Hematopoietic multipotent progenitor cell treated with erythropoietin and hydrocortisone succinate and interleukin-3 and kit ligand, for 4 days (in vitro differentiated cells): ENCODE data around the gene FABP6.
A peak's percentile ranks its signal among the peaks of the same experiment; 100 is the strongest.
"Not testable (repeated sequence)": the region's sequence is repeated elsewhere in the genome, so short reads cannot be mapped to it uniquely, and the experiment has no call there.

Source experiments
- DNase-seq: peaks from one replicate; pipeline ENCODE4 v3.0.0-alpha.2; 2015

Gene FABP6, protein sequence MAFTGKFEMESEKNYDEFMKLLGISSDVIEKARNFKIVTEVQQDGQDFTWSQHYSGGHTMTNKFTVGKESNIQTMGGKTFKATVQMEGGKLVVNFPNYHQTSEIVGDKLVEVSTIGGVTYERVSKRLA

DNA sequence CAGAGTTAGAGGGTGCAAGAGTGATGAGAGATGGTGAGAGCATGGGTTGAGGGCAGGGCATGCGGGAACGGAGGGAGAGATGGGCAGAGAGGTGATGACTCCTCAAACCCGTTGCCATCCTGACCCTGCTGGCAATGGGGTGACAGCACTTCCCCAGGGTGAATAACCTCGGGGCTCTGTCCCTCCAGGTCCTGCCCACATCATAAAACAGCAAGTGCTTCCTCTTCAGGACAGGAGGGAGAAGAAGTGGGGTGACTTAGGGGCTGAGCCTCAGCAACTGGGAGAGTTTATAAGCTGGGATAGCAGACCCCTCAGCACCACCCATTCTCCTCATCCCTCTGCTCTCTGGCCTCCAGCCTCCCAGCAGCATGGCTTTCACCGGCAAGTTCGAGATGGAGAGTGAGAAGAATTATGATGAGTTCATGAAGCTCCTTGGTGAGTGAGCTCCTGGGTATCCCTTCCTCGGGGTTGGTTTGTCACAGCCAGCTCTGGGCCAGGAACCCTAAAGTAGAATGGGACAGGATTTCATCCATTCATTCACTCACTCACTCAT is at the start of gene FABP6:
FABP6 (plus strand) TSS at position 317 of the 553 bp plus-strand sequence; CDS start at position 369, 52 bp downstream.
- DNase-seq, result no peak

DNA sequence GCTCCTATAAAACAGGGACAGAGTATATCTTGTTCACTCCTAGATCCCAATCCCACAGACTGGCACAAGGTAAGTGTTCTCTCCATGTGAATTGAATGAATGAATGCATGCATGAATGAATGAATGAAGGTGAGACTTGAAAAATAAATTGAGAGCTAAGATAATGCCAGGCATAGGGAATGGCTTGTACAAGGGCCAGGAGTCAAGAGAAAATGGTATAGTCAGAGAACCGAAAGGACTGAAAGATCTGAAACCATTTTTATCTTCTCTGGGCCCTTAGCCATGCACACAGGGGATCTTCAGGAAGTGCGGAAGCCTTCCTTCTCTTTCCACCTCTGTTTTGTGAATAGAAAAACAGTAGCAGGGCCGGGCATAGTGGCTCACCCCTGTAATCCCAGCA is 48.4 kb upstream of the FABP6 start:
- no peak for DNase-seq

DNA sequence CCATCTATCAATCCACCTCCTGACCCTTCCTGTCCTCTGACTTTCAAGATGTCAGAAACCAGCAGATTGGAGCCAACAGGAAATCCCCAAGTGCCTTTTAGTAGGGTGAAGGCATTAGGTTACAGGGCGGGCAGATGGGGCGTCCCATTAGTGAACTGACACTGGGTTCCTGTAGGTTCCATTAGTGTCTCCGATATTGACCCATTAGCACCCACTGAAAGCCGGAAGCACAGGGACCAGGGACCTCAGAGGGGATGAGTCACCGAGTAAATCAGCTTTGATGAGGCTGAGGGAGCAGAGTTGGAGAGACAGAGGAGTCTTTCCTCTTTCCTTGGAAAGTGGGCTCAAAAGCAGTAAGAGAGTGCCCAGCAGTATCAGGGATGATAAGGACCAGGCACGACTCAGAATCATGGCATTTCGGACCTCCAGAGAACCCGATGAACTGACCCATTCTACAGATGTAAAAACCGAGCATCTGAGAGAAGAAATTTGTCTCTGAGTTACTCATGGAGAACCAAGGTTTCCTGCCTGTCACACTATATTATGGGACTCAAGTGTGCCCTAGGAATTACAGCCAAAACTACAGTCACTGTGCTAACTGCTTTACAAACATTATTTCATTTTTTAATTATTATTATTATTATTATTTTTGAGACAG is 47.2 kb upstream of the FABP6 start:
- DNase-seq, result no peak

DNA sequence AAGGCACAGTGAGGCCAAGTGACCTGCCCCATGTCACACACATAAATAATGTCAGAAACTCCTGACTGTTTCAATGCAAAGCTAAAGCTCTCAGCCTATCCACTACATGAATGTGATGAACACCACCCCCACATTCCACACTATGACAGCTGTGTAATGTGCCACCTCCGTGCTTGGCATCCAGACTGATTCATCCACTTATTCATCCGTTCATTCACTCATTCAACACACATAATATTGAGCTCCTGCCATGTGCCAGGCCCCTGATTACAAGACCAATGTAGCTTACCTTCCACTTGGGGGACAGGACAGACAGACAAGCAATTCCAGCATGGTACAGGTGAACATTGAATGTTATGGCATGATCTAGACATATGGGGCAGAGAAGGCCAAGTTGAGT is 46.2 kb upstream of the FABP6 start:
- DNase-seq, result no peak

DNA sequence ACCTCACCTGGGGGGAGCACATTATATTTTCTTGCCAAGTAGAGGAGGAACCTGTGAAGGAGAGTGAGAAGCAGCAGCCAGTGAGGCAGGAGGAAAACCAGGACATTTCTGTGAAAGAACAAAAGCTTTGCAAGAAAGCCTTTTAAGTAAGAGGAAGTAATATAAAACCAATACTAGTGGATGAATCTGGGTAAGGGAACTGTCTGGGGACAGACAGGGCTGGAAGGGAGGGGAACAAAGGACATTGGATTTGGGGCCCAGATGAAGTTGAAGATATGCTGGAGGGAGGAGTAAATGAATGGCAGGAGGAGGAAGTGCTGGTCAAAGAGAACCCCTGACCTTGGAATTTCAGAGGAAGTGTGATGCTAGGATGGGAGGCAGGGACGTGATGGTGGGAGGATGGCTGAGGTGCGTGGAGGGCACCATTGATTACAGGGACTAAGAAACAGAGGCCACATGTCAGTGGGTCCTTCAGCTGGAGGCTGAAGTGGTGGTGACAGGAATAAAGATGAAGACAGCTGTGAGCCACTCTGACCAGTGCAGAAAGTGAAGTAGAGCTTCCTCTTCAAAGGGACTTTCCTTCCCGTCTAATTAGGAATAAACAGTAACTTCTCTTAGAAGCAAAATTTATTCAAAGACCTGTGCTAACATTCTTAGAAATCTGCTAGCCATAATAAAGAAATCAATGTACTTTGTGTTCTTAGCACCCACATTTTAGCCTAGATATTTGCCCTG is 43.5 kb upstream of the FABP6 start:
- DNase-seq, result no peak

DNA sequence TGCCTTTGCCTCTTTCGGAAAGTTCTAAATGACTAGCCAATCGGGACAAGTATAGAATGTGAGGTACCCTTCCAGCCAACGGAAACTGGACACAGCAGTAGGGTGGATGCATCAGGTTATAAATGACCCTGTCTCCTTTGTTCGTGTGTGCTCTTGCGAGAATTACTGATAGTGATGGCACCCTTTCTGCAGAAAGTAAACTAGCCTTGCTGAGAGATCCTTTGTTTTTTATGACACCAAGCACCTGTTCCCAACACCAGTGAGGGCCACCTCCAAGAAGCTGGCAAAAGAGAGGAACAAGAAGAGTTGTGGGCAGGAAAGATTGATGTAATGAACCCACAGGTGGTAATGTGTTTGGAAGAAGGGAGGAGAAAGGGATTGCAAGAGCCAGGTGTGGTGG is 42.8 kb upstream of the FABP6 start:
- DNase-seq, result no peak

DNA sequence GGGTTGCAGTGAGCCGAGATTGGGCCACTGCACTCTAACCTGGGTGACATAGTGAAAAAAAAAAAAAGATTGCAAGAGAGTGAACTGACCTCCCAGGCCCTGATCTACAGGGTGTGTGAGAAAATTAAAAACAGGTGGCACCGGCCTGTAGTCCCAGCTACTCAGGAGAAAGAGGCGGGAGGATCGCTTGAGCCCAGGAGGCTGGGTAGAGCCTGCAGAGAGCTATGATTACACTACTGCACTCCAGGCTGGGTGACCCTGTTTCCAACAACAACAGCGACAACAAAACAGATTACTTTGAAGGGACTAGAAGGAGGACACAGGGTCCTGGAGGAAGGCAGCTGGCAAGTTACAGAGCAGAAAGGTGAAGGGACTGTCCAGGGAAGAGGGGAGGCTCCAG is 42.2 kb upstream of the FABP6 start:
- no peak for DNase-seq

DNA sequence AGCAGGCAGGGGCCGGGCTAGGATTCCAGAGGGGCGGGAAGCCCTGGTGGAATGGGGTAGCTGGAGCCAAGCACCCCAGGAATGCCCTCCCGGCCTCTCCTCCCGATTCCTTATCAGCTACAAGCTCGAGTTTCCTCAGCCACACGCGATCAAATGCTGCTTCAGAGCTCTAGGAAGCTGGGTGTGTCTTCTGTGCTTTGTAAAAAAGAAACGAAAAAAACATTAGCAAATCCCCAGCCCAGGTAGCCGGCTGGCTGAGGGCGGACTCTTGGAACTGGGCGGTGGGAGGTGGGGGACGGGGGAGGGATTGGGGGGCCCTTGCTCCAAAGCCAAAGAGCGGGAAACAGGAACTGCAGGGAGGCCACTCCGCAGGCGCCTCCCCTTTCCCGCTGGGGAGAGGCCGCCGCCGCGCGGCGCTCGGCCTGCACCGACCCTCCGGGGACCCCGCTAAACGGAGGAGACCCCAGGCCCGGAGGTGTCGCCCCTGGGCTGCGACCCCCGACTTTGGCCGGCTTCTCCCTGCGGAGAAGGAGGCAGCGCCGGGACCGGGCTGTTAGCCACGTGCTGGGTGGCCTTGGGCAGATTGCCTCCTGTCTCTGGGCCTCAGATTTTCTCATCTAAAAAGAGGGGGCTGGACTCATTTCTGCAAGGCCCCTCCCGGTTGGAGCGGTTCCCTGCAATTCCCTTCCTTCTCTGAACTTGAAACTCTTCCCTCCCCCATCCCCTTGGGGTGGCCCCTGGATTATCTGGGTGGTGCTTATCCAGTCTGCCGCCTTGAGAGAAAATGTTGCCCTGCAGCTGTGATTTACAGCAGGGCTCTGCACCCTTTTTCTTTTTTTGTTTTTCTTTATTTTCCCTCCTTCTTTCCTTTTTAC is 40.9 kb upstream of the FABP6 start:
- DNase-seq, result peak; percentile 73

DNA sequence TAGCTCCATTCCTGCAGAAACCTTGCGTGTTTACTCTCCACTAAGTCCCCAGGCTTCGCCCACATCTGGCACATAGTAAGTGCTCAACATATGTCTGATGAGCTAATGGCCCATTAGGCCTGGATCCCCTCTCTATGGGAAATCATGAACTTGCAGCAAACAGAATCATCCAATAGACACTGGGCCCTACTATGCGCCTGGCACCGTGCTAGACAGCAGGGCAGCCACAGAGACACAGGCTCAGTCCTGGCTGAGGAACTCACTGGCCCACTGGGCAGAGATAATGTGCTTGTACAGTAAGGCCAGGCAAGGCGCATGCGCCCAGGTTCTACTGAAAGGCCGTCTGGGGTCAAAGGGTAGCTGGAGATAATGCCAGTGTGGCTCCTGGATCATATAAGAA is 36.9 kb upstream of the FABP6 start:
- no peak for DNase-seq

DNA sequence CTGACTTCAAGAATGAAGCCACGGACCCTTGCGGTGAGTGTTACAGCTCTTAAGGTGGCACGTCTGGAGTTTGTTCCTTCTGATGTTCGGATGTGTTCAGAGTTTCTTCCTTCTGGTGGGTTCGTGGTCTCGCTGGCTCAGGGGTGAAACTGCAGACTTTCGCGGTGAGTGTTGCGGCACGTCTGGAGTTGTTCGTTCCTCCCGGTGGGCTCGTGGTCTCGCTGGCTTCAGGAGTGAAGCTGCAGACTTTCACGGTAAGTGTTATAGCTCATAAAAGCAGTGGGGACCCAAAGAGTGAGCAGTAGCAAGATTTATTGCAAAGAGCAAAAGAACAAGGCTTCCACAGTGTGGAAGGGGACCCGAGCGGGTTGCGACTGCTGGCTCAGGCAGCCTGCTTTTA is 36.2 kb upstream of the FABP6 start:
- not testable (repeated sequence) for DNase-seq

DNA sequence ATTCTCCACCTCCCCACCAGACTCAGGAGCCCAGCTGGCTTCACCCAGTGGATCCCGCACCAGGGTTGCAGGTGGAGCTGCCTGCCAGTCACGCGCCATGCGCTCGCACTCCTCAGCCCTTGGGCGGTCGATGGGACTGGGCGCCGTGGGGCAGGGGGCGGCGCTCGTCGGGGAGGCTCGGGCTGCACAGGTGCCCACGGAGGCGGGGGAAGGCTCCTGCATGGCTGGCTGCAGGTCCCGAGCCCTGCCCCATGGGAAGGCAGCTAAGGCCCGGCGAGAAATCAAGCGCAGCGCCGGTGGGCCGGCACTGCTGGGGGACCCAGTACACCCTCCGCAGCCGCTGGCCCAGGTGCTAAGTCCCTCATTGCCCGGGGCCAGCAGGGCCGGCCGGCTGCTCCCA is 35.5 kb upstream of the FABP6 start:
- not testable (repeated sequence) for DNase-seq

DNA sequence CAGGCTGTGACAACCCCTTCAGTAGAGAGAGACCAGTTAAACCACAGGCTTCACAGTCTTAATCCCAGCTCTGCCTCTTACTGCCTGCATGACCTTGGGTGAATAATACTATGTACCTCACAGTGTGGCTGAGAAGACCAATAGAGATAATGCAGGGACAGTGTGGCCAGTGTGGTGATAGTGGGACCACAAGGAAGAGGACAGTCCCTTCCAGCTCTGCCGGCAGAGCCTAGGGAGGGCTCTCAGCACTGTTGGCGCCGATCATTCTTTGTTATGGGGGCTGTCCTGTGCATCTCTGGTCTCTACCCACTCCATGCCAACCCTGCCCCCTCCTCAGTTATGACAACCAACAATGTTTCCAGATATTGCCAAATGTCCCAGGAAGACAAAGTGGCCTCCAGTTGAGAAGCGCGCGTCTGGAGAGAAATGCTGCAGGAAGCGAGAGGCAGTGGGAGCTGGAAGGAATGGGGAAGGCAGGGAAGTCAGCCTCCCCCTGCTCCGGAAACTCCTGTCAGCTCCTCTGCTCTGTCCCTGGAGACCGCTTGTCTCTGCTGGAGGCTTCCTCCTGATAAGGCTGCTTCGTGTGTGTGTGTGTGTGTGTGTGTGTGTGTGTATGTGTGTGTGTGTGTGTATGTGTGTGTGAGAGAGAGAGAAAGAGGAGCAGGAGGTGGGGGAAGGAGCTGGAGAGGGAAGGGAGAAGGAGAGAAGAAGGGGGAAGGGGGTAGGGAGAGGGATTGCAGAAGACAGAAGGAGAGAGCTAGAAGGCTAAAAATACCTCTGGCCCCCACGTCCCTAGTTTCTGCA is 31.8 kb upstream of the FABP6 start:
- peak; percentile 84 for DNase-seq

DNA sequence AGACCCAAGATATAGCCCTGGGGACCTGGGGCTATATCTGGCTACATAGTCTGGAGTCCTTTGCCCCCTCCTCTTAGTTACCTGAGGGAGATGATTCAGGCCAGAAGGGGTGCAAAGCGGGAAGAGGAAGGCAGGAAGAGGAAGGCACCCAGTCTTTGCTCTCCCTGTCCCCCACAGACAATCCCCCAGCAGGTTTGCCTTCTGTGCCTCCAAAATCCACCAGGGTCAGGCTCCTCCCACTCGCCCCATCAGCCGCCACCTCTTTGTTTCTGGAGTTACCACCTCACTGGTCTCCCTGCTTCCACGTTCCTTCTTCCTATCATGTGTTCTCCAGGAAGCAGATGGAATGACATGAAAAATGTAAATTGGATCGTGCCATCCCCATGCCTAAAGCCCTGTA is 31.2 kb upstream of the FABP6 start:
- peak; percentile 25 for DNase-seq

DNA sequence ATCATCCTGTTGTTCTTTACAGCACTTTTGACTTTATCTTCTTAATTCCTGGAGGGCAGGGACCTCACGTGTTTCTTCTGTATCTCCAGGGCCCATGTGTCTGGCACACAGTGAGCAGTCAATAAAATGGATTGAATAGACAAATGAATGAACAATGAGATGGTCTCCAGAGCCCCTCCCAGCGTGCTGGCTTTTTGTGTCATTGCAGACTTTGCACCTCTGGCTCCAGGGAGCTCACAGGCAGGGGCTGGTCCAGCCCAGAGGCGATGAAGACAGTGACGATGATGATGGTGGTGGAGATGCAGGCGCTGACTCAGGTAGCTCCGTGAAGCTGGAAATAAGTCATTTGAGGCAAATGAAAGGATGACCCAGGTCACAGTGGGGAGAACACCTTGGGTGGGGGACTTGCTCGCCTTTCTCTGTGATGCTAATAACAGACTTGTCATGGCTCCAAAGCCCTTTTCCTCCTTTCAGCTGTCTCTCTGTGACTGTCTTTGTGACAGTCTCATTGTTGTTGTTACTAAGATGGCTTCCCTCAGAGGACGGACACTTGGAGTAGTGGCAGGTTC is 30.4 kb upstream of the FABP6 start:
- peak; percentile 32 for DNase-seq

DNA sequence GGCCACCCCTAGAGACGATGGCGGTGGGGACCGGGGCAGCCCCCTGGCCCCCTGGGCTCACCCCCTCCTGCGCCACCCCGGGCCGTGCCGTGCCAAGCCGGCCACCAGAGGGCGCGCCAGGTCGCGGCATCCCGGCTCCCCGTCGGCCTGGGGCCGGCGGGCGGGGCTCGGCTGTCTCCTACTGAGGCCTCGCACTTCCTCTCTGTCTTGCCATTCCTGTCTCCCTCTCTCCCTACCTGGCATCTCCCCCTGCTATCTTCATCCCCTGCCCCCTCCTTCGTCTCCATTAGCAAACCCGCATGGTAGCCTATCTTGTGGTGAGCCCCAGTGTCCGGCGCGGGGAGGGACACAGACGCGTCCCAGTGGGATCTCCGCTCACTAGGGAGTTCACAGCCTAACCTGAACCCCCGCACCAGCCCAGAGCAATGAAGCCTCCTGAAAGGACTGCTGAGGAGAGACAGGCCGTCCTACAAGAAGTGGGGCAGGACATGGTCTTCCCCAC is 29.8 kb upstream of the FABP6 start:
- peak; percentile 80 for DNase-seq

DNA sequence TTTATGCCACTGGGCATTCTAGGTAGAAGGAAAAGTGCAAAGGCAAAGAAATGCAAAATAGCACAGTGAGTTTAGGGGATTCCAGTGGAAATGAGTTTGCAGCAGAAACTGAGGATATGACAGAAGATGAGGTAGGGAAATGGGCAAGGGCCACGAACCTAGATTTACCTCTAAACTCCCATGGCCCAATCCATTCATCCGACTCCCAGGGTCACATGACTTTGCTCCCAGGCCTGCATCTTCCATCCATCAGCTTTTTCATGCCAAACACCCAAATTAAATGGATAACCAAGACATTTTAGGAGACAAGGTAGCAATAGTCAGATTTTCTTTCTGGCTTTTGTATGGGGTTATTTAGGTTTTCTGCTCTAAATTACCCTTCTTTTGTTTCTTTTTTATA is 22.2 kb upstream of the FABP6 start:
- no peak for DNase-seq

DNA sequence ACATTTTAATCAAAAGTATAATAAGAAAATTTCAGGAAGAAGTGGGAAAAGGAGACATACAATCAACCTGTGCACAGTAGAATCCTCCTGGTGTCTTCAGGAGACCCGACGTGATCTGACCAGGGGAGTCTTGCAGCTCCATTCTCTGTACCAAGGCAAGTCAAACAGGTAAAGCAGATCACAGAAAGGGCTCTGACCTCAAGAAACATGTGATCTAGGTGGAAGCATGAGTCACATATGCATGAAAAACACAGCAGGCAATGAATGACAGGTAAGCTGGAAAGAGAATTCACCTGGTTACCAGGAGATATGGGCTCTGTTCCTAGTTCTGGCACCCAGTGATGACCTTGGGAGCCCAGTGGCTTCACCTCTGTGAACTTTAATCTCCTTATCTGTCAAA is 19.4 kb upstream of the FABP6 start:
- DNase-seq, result no peak

DNA sequence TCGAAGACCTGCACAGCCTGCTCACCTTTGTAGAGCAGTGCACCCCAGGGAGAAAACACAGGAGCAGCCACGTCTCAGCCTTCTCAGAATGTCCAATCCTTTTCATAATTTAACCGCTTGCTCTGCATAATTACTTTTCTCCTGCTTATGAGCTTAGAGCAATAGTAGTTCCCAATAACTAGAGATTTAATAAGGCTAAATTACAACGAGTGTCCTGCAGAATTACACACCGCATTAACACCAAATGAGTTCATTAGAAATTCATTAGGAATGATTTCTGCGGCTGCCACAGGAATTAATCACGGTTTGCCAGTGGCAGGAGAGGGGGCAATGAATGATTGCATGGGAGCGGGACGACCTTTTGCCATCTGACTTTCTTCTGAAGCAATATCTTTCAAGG is 18.7 kb upstream of the FABP6 start:
- no peak for DNase-seq

DNA sequence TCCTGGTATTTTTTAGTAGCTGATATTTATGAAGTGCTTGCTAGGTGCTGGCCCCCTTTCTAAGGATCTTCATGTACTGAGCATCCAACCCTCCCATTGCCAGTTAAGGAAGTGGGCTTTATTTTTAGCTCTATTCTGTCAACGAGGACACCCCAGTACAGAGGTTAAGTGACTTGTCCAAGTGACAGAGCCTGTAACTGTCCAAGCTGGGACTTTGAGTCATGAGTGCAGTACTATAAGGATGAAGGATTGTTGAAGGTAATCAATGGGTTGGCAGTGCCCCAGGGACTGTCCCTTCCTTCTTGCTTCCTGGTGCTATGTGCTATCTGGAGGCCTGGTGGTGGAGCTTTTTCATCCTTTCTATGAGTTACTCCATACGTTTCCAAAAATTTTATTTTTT is 18.0 kb upstream of the FABP6 start:
- no peak for DNase-seq

DNA sequence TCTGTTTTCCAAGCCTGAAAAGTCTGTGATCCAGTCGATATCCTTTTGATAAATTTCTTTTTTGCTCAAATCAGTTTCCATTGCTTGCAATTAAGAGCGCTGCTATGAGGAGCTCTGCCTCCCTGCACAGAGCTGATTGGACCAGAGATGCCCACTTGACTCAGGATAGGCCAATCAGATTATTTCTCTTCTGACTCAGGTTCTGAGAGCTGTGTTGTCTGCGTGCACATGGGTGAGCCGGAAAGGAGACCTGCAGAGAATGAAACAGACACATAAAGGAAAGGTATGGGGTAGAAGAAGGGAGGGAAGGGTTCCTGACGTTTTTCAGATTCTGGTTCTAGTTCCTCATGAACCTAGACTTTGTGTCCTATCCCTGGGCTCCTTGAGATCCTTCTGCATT is 15.8 kb upstream of the FABP6 start:
- no peak for DNase-seq

DNA sequence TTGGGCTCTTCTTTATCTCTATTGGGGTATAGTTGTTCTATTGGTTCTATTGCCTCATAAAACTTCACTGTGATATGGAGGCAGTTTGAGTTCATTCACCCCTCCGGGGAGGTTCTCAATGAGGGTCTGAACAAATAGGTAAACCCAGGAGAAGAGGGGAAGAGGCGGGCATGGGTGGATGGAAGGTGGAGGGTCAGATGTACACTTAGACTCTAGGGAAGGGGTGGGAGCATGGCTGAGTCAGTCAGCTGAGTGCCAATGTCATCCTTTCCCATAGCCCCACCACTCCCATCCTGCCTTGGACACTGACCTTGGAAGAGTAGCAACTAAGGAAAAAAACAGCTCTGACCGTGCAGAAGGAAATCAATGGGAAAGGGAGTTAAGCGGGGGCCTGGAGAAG is 9.9 kb upstream of the FABP6 start:
- DNase-seq, result no peak

DNA sequence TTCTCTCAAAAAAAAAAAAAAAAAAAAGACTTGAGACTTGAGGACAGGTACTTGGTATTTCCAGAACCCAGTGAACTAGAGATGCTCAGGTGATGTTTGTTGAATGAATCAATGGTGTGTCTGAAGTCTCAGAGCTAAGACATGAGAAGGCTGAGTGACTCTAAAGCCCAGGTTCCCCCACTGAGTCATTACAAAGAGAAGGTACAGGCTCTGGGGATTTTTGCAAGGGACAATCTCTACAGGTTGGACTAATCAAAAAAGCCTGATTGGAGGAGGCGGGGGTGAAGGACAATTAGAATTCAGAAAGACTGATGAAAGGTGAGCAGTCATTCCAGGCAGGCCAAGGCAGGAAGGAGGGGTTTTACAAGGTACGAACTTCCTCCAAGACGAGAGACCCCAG is 8.2 kb upstream of the FABP6 start:
- DNase-seq, result no peak
